GM12892 (cell line): ENCODE data around the gene GPR68.

Experiments
- POLR2A ChIP-seq: IDR thresholded peaks from 2 replicates; pipeline ENCODE4 v1.6.1; 2011; ENCODE audit warnings: low read depth, low read length, control low read depth
- POLR2AphosphoS5 ChIP-seq: IDR thresholded peaks from 2 replicates; pipeline ENCODE4 v1.6.1; 2011; ENCODE audit warnings: low read depth, low read length, control low read depth
- TAF1 ChIP-seq: IDR thresholded peaks from 2 replicates; pipeline ENCODE4 v1.6.1; 2011; ENCODE audit warnings: low read depth, mild to moderate bottlenecking, control low read depth, low read length, borderline replicate concordance

- TF ChIP-seq POLR2A (no peak), POLR2AphosphoS5 (no peak), TAF1 (no peak)
Measured at GRCh38 chr14:91270619-91271018, 26.1 kb upstream of the GPR68 start.
